Measurements from ENCODE around the gene NBPF3. TPM values are rescaled to one million over a fixed set of nuclear protein-coding genes. Genes with fewer than 3 reads are reported as not detected.
"Not testable (repeated sequence)": the region's sequence is repeated elsewhere in the genome, so short reads cannot be mapped to it uniquely, and the experiment has no call there.

Gene NBPF3
- total RNA-seq: 10 to 100 TPM; 14.3 TPM
- polyA plus RNA-seq: 1 to 10 TPM; 4.2 to 6.3 TPM

DNA sequence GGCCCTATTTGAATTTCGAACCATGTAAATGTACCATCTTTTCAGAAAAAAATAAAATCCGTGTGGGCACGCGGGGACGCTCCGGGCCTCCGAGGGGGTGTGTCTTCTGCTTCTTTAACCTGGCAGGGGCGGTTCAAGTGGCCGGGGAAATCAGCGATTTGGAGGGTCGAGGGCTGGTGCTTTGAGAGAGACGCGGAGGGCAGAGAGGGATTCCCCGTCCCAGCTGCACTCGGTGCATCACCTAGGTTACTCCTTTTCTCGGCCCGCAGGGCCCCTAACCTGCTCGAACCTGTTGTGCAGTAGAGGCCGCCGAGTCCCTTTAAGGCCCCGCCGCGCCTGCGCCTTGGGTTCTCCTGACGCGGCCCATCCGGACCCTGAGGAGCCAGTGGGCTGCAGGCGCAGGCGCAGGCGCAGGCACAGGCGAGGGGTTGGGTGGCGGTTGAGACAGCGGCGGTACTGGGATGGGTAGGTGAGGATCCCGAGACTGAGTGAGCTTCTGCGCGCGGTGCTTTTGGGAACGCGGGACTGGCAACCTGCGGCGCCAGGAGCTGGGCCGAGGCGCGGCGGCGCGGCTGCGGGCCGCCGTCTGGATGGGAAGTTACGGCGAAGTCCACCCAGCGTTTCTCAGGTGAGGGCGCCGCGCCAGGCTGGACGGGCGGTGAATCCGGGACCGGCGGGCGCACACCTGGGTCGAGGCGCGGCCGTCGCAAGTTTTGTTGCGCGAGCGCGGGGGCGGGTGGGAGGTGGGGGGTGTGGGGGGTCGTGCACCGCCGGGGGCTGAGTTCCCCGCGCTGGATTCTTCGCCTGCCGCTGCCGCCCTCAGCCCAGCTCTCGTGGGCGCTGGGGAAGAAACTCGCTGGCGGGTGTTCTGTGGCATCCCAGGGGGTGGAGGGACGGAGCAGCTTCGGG, at the start of gene NBPF3:
Gene NBPF3, plus strand, starts transcription at position 417 of the 909 bp plus-strand sequence. CDS start 4,950 bp downstream, outside the sequence.
- peak; percentile 67 to 90 (median 69) for DNase-seq
- no peaks in the 10 kb centered on the region for H3K9me3 Mint-ChIP-seq
- CTCF ChIA-PET (ENCODE audit: partially characterized antibody): no interaction called here
- intact Hi-C loops (cut with micrococcal nuclease): loop anchor here (10.0 kb wide), 1 partner anchor 205 kb away; no protein-coding TSS in a partner anchor
- peaks cover 0 to 4% of the 10 kb centered on the region in 2 donors for H3K27me3 Mint-ChIP-seq
- H3K27ac ChIP-seq (ENCODE audit: low read depth, low read length): peak within 1 kb of the TSS; percentile 49
- peaks cover 5 to 8% of the 10 kb centered on the region in 2 donors for H3K36me3 Mint-ChIP-seq
- peaks cover 8% of the 10 kb centered on the region for H3K4me1 ChIP-seq (ENCODE audit: insufficient read depth, low read length)
- no peaks in the 10 kb centered on the region for H3K9me3 ChIP-seq (ENCODE audit: control insufficient read depth in 1 of 2, low read length in 2 of 2)
- H3K36me3 ChIP-seq (ENCODE audit: insufficient read depth, low read length): no peaks in the 10 kb centered on the region
- peak within 1 kb of the TSS; percentile 75 to 96 (median 88) for H3K27ac Mint-ChIP-seq
- H3K4me3 Mint-ChIP-seq: peak within 1 kb of the TSS; percentile 87 to 97 (median 92)
- H3K4me3 ChIP-seq (ENCODE audit: low read length in 2 of 2): peak within 1 kb of the TSS; percentile 57 to 73
- H3K4me1 Mint-ChIP-seq: peaks cover 7 to 28% (median 15%) of the 10 kb centered on the region in 4 donors
- no peaks in the 10 kb centered on the region for H3K27me3 ChIP-seq (ENCODE audit: insufficient read depth, low read length)
- POLR2A ChIA-PET (ENCODE audit: partially characterized antibody): no interaction called here

DNA sequence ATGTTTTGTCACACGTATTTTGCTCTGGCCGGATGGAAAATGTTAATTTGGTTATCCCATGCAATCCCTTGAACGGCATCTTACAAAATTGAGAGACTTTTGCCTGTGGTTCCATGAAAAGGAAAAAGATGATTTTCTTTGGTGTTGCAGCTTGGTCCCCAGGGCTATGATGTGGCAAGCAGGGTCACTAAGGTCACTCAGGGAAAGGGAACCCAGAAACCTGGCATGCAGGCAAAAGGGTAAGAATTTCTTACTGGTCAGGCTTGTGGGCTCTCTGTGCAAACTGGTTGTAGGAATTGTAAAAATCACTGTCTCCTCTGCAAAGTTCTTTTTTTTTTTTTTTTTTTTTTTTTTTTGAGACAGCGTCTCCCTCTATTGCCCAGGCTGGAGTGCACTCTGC, 48.4 kb upstream of the NBPF3 start:
- Histone ChIP-seq H3K4me3 (ENCODE audit: low read length in 2 of 2) (no peak overlapping the region), H3K36me3 (ENCODE audit: insufficient read depth, low read length) (no peaks in the 10 kb centered on the region), H3K4me1 (ENCODE audit: insufficient read depth, low read length) (no peaks in the 10 kb centered on the region), H3K27ac (ENCODE audit: low read depth, low read length) (no peak overlapping the region), H3K27me3 (ENCODE audit: insufficient read depth, low read length) (no peaks in the 10 kb centered on the region), H3K9me3 (ENCODE audit: control insufficient read depth in 1 of 2, low read length in 2 of 2) (no peaks in the 10 kb centered on the region)
- no peak for DNase-seq
- Mint-ChIP-seq H3K4me3 (no peak overlapping the region), H3K27me3 (peaks cover 2 to 5% of the 10 kb centered on the region in 2 donors), H3K4me1 (peaks cover 0 to 3% (median under 1%) of the 10 kb centered on the region in 4 donors), H3K36me3 (no peaks in the 10 kb centered on the region), H3K9me3 (no peaks in the 10 kb centered on the region), H3K27ac (no peak overlapping the region)
- intact Hi-C loops (cut with micrococcal nuclease): no loop called here
- CTCF ChIA-PET (ENCODE audit: partially characterized antibody): no interaction called here
- POLR2A ChIA-PET (ENCODE audit: partially characterized antibody): no interaction called here

DNA sequence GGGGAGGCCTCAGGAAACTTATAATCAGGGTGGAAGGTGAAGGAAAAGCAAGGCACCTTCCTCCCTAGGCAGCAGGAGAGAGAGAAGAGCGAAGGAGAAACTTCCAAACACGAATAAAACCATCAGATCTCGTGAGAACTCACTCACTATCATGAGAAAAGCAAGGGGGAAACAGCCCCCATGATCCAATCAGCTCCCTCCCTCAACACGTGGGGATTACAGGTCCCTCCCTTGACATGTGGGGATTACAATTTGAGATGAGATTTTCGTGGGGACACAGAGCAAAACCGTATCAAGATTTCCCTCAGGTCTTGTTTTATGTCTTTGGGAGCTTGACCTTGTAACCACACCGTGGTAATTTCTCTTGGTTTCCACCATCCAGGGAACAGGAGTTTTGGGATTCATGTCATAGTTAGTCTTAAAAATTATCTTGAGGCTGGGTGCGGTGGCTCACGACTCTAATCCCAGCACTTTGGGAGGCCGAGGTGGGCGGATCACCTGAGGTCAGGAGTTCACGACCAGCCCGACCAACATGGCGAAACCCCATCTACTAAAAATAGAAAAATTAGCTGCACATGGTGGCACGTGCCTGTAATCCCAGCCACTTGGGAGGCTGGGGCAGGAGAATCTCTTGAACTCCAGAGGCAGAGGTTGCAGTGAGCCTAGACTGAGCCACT, 47.2 kb upstream of the NBPF3 start:
- Histone ChIP-seq H3K27me3 (ENCODE audit: insufficient read depth, low read length) (no peaks in the 10 kb centered on the region), H3K36me3 (ENCODE audit: insufficient read depth, low read length) (no peaks in the 10 kb centered on the region), H3K4me3 (ENCODE audit: low read length in 2 of 2) (no peak overlapping the region), H3K27ac (ENCODE audit: low read depth, low read length) (no peak overlapping the region), H3K4me1 (ENCODE audit: insufficient read depth, low read length) (peaks cover 5% of the 10 kb centered on the region), H3K9me3 (ENCODE audit: control insufficient read depth in 1 of 2, low read length in 2 of 2) (no peaks in the 10 kb centered on the region)
- intact Hi-C loops (cut with micrococcal nuclease): no loop called here
- DNase-seq: no peak
- Mint-ChIP-seq H3K36me3 (no peaks in the 10 kb centered on the region), H3K4me3 (no peak overlapping the region), H3K27me3 (peaks cover 2 to 5% of the 10 kb centered on the region in 2 donors), H3K27ac (peak overlapping the region in 1 of 7 donors; percentile 33), H3K9me3 (no peaks in the 10 kb centered on the region), H3K4me1 (peaks cover 0 to 4% (median 1%) of the 10 kb centered on the region in 4 donors)
- ChIA-PET POLR2A (ENCODE audit: partially characterized antibody) (no interaction called here), CTCF (ENCODE audit: partially characterized antibody) (no interaction called here)

GRCh38 chr1:21396516-21396915, 43.4 kb upstream of the NBPF3 start:
- H3K4me1 Mint-ChIP-seq: peaks cover 0 to 8% (median 3%) of the 10 kb centered on the region in 4 donors
- peaks cover 6% of the 10 kb centered on the region for H3K4me1 ChIP-seq (ENCODE audit: insufficient read depth, low read length)
- H3K36me3 Mint-ChIP-seq: no peaks in the 10 kb centered on the region
- H3K9me3 ChIP-seq (ENCODE audit: control insufficient read depth in 1 of 2, low read length in 2 of 2): no peaks in the 10 kb centered on the region
- no peaks in the 10 kb centered on the region for H3K36me3 ChIP-seq (ENCODE audit: insufficient read depth, low read length)
- H3K4me3 Mint-ChIP-seq: no peak overlapping the region
- no peak overlapping the region for H3K27ac Mint-ChIP-seq
- DNase-seq: no peak
- H3K27me3 Mint-ChIP-seq: peaks cover 5 to 10% of the 10 kb centered on the region in 2 donors
- no peak overlapping the region for H3K4me3 ChIP-seq (ENCODE audit: low read length in 2 of 2)
- intact Hi-C loops (cut with micrococcal nuclease): no loop called here
- H3K27ac ChIP-seq (ENCODE audit: low read depth, low read length): no peak overlapping the region
- POLR2A ChIA-PET (ENCODE audit: partially characterized antibody): no interaction called here
- no peaks in the 10 kb centered on the region for H3K27me3 ChIP-seq (ENCODE audit: insufficient read depth, low read length)
- CTCF ChIA-PET (ENCODE audit: partially characterized antibody): no interaction called here
- H3K9me3 Mint-ChIP-seq: no peaks in the 10 kb centered on the region

DNA sequence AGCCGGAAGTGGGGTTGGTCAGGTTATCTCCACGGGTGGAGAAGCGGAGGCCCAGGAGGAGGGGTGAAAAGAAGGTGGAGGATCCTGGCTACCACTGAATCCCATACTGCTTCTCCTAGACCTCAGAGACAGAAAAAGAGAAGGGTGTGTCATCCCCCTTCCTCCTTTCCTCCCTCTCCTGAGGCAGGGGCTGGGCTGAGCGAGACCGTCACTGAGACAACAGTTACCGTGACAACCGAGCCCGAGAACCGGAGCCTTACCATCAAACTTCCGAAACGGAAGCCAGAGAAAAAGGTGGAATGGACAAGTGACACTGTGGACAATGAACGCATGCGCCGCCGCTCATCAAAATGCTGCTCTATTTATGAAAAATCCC, 42.1 kb upstream of the NBPF3 start:
- Histone ChIP-seq H3K4me3 (ENCODE audit: low read length in 2 of 2) (no peak overlapping the region), H3K27ac (ENCODE audit: low read depth, low read length) (no peak overlapping the region), H3K36me3 (ENCODE audit: insufficient read depth, low read length) (no peaks in the 10 kb centered on the region), H3K4me1 (ENCODE audit: insufficient read depth, low read length) (peaks cover 6% of the 10 kb centered on the region), H3K9me3 (ENCODE audit: control insufficient read depth in 1 of 2, low read length in 2 of 2) (no peaks in the 10 kb centered on the region), H3K27me3 (ENCODE audit: insufficient read depth, low read length) (no peaks in the 10 kb centered on the region)
- H3K4me3 Mint-ChIP-seq: peak overlapping the region; percentile 69 to 82 (median 76)
- peak in 4 of 5 donors; percentile 6 to 16 (median 12) for DNase-seq
- ChIA-PET POLR2A (ENCODE audit: partially characterized antibody) (no interaction called here), CTCF (ENCODE audit: partially characterized antibody) (no interaction called here)
- intact Hi-C loops (cut with micrococcal nuclease): no loop called here
- H3K4me1 Mint-ChIP-seq: peaks cover 0 to 8% (median 3%) of the 10 kb centered on the region in 4 donors
- H3K36me3 Mint-ChIP-seq: no peaks in the 10 kb centered on the region
- H3K27ac Mint-ChIP-seq: peak overlapping the region in 3 of 7 donors; percentile 50 to 84 (median 61)
- no peaks in the 10 kb centered on the region for H3K9me3 Mint-ChIP-seq
- peaks cover 2 to 10% of the 10 kb centered on the region in 2 donors for H3K27me3 Mint-ChIP-seq

DNA sequence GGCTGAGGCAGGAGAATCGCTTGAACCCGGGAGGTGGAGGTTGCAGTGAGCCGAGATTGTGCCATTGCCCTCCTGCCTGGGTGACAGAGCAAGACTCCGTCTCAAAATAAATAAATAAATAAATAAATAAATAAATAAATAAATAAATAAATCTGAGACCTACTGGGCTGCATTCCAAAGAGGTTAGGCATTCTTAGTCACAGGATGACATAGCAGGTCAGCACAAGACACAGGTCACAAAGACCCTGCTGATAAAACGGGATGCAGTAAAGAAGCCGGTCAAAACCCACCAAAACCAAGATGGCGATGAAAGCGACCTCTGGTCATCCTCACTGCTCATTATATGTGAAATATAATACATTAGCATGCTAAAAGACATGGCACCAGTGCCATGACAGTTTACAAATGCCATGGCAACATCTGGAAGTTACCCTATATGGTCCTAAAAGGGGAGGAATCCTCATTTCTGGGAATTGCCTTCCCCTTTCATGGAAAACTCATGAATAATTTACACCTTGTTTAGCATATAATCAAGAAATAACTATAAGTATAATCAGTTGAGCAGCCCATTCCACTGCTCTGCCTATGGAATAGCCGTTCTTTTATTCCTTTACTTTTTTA, 38.1 kb upstream of the NBPF3 start:
- H3K27ac ChIP-seq (ENCODE audit: low read depth, low read length); intact Hi-C loops (cut with micrococcal nuclease); H3K4me3 ChIP-seq (ENCODE audit: low read length in 2 of 2); H3K4me1 Mint-ChIP-seq; H3K36me3 Mint-ChIP-seq; H3K4me1 ChIP-seq (ENCODE audit: insufficient read depth, low read length); CTCF ChIA-PET (ENCODE audit: partially characterized antibody); H3K4me3 Mint-ChIP-seq; H3K27me3 ChIP-seq (ENCODE audit: insufficient read depth, low read length); H3K27ac Mint-ChIP-seq; H3K9me3 Mint-ChIP-seq; H3K36me3 ChIP-seq (ENCODE audit: insufficient read depth, low read length); POLR2A ChIA-PET (ENCODE audit: partially characterized antibody); DNase-seq; H3K9me3 ChIP-seq (ENCODE audit: control insufficient read depth in 1 of 2, low read length in 2 of 2): not testable (repeated sequence)
- H3K27me3 Mint-ChIP-seq: peaks cover 2 to 16% of the 10 kb centered on the region in 2 donors

- intact Hi-C loops (cut with micrococcal nuclease): no loop called here
- no peak for DNase-seq
- H3K4me1 Mint-ChIP-seq: no peaks in the 10 kb centered on the region
- H3K9me3 ChIP-seq (ENCODE audit: control insufficient read depth in 1 of 2, low read length in 2 of 2): no peaks in the 10 kb centered on the region
- POLR2A ChIA-PET (ENCODE audit: partially characterized antibody): no interaction called here
- no peak overlapping the region for H3K27ac Mint-ChIP-seq
- peaks cover 3 to 13% of the 10 kb centered on the region in 2 donors for H3K27me3 Mint-ChIP-seq
- H3K4me3 Mint-ChIP-seq: no peak overlapping the region
- H3K9me3 Mint-ChIP-seq: no peaks in the 10 kb centered on the region
- H3K27me3 ChIP-seq (ENCODE audit: insufficient read depth, low read length): no peaks in the 10 kb centered on the region
- no peaks in the 10 kb centered on the region for H3K4me1 ChIP-seq (ENCODE audit: insufficient read depth, low read length)
- CTCF ChIA-PET (ENCODE audit: partially characterized antibody): no interaction called here
- no peak overlapping the region for H3K4me3 ChIP-seq (ENCODE audit: low read length in 2 of 2)
- no peak overlapping the region for H3K27ac ChIP-seq (ENCODE audit: low read depth, low read length)
- no peaks in the 10 kb centered on the region for H3K36me3 ChIP-seq (ENCODE audit: insufficient read depth, low read length)
- H3K36me3 Mint-ChIP-seq: no peaks in the 10 kb centered on the region
Observed at GRCh38 chr1:21406659-21407058, 33.3 kb upstream of the NBPF3 start.
